ENCODE data around the gene KDM2B. TPM values are rescaled to one million over a fixed set of nuclear protein-coding genes. Genes with fewer than 3 reads are reported as not detected.

Gene KDM2B
- total and polyA plus RNA-seq, 2 donors (not counting 3 experiments of a cell fraction or from before 2014, with no cell fraction given): 26.8 to 37.3 TPM

DNA sequence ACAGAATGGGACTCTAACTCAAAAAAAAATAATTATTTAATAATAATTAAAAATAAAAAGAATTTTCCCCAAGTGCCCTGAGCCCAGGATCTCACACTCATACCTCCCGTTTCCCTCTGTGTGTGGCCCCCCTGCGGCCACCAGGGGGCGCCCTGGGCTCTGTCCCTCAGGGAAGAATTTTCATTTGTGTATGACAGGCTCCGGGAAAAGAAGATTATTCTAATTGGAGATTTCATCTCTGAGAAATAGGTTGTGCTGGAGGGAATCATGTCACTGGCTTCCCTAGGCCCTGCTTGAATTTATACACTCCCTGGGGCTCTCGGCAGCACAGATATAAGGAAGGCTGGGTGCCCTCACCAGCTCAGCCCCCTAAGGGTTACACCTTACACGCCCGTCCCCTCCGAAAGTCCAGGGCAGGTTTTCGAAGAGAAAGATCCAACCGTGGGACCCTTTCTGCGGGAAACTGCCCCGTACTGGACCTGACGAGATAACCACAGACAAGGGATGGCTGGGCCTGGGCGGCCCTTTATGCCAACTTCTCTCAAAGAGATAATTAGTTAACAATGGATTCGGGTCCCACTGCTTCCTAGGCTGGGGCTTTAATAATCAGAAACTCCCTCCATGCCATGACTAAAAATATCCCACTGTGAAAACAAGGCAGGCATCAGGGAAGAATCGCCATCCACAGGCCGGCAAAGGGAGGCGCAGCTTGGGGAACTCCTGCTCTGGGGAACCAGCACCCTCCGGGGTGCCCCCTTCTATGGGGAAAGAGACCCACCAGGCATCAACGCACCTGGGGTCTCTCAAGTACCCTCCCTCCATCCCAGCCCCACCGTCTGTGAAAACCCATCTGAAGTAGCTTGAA, 80.7 kb downstream of the KDM2B start:
- ChIA-PET CTCF (interaction anchor here (0.9 to 3.2 kb wide), 16 partner anchors 9 to 187 kb away, joined by 3 to 23 read pairs (median 4); partner anchors contain the start of gene MORN3), POLR2A (no interaction called here)
- no peaks in the 10 kb centered on the region for H3K27me3 ChIP-seq (ENCODE audit: control insufficient read depth in 2 of 2, insufficient read depth in 2 of 2, low read length in 2 of 2)
- H3K36me3 ChIP-seq (ENCODE audit: control insufficient read depth in 2 of 2, extremely low read depth in 1 of 2, insufficient read depth in 2 of 2, low read length in 2 of 2): no peaks in the 10 kb centered on the region
- no peaks in the 10 kb centered on the region for H3K9me1 ChIP-seq (replicated peaks; ENCODE audit: control insufficient read depth, extremely low read depth, insufficient read depth, low read length)
- peak overlapping the region in 1 of 3 experiments; percentile 34 for H3K4me3 ChIP-seq (replicated peaks in 1 of 3; ENCODE audit: insufficient read depth in 1 of 3, low read depth in 1 of 3, low read length in 3 of 3)
- H3K9ac ChIP-seq (replicated peaks; ENCODE audit: extremely low read depth, insufficient read depth, low read length): peak overlapping the region; percentile 0
- H4K20me1 ChIP-seq (replicated peaks; ENCODE audit: control insufficient read depth, extremely low read depth, insufficient read depth, low read length): no peaks in the 10 kb centered on the region
- intact Hi-C loops (cut with micrococcal nuclease): loop anchor here (1.0 to 10.0 kb wide), 6 partner anchors 30 to 275 kb away; partner anchors contain the start of gene ORAI1
- H3K79me2 ChIP-seq (ENCODE audit: control insufficient read depth, insufficient read depth, low read length): no peaks in the 10 kb centered on the region
- FAIRE-seq: peak; percentile 77
- DNase-seq (ENCODE audit: low read depth, low spot score): peak; percentile 71
- H3K4me1 ChIP-seq (ENCODE audit: control insufficient read depth, extremely low read depth, insufficient read depth, low read length): peaks cover 3% of the 10 kb centered on the region
- no peak overlapping the region for H3K27ac ChIP-seq (ENCODE audit: insufficient read depth, low read depth, low read length)
- dilution Hi-C loops (cut with MboI; ENCODE audit: extremely low pct_ligation_motif_present, low sequenced_read_pairs): no loop called here
- H2AFZ ChIP-seq (ENCODE audit: low read depth, low read length): peak overlapping the region; percentile 87
- BruUV-seq (replicated peaks): no TSS peak
- peak overlapping the region; percentile 78 for H3K4me2 ChIP-seq (ENCODE audit: insufficient read depth, low read length)
- H3K9me3 ChIP-seq (replicated peaks; ENCODE audit: control insufficient read depth, insufficient read depth, low read length): no peaks in the 10 kb centered on the region
- TF ChIP-seq, protein P1, sequence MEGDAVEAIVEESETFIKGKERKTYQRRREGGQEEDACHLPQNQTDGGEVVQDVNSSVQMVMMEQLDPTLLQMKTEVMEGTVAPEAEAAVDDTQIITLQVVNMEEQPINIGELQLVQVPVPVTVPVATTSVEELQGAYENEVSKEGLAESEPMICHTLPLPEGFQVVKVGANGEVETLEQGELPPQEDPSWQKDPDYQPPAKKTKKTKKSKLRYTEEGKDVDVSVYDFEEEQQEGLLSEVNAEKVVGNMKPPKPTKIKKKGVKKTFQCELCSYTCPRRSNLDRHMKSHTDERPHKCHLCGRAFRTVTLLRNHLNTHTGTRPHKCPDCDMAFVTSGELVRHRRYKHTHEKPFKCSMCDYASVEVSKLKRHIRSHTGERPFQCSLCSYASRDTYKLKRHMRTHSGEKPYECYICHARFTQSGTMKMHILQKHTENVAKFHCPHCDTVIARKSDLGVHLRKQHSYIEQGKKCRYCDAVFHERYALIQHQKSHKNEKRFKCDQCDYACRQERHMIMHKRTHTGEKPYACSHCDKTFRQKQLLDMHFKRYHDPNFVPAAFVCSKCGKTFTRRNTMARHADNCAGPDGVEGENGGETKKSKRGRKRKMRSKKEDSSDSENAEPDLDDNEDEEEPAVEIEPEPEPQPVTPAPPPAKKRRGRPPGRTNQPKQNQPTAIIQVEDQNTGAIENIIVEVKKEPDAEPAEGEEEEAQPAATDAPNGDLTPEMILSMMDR (IDR thresholded peaks at IDR 0.05; ENCODE audit: extremely low read depth in 1 of 2, insufficient read depth in 1 of 2, low read depth in 1 of 2, low read length in 2 of 2): peak; percentile 91 to 95
- TF ChIP-seq EZH2 (IDR thresholded peaks at IDR 0.05; ENCODE audit: borderline replicate concordance, low read depth, low read length, severe bottlenecking): no peak
- TF ChIP-seq, protein P2, sequence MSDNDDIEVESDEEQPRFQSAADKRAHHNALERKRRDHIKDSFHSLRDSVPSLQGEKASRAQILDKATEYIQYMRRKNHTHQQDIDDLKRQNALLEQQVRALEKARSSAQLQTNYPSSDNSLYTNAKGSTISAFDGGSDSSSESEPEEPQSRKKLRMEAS (IDR thresholded peaks at IDR 0.05; ENCODE audit: insufficient read depth, insufficient read length): no peak
